Activated CD8-positive, alpha-beta memory T cell treated with anti-CD3 and anti-CD28 coated beads for 1 hour (primary cell): Measurements from ENCODE around the gene DDRGK1.
"Not testable (repeated sequence)": the region's sequence is repeated elsewhere in the genome, so short reads cannot be mapped to it uniquely, and the experiment has no call there.

Experiments used
- DNase-seq, 2 donors: peaks; one replicate each; pipeline ENCODE4 v3.0.0-alpha.2; 2020; ENCODE audit warnings: low read depth in 1 of 2; ENCODE audit errors: extremely low read depth in 1 of 2

The DDRGK1 gene

GRCh38 chr20:3188823-3189413, 15.6 kb downstream of the DDRGK1 start:
- DNase-seq: no peak

GRCh38 chr20:3187861-3188260, 16.6 kb downstream of the DDRGK1 start:
- not testable (repeated sequence) for DNase-seq

GRCh38 chr20:3183896-3184612, 20.4 kb downstream of the DDRGK1 start:
- DNase-seq: no peak

GRCh38 chr20:3182429-3182828, 22.1 kb downstream of the DDRGK1 start:
- not testable (repeated sequence) for DNase-seq

GRCh38 chr20:3181270-3181669, 23.2 kb downstream of the DDRGK1 start:
- no peak for DNase-seq

- no peak for DNase-seq
Observed at GRCh38 chr20:3180319-3180718, 24.2 kb downstream of the DDRGK1 start.

GRCh38 chr20:3177746-3178485, 26.6 kb downstream of the DDRGK1 start:
- no peak for DNase-seq

- DNase-seq: no peak
Observed at GRCh38 chr20:3175270-3175669, 29.2 kb downstream of the DDRGK1 start.

- no peak for DNase-seq
Observed at GRCh38 chr20:3174442-3175261, 29.8 kb downstream of the DDRGK1 start.

- peak; percentile 71 to 92 for DNase-seq
Observed at GRCh38 chr20:3173610-3174441, 30.7 kb downstream of the DDRGK1 start.

- peak; percentile 72 to 75 for DNase-seq
Observed at GRCh38 chr20:3172933-3173609, 31.4 kb downstream of the DDRGK1 start, which contains the start of gene LZTS3. Gene LZTS3 (minus strand): TSS chr20:3173549. CDS start chr20:3167163, 6,386 bp downstream.

- no peak for DNase-seq
Observed at GRCh38 chr20:3172126-3172932, 32.2 kb downstream of the DDRGK1 start.

GRCh38 chr20:3171391-3172125, 32.9 kb downstream of the DDRGK1 start:
- no peak for DNase-seq

GRCh38 chr20:3168829-3169590, 35.5 kb downstream of the DDRGK1 start:
- DNase-seq: no peak

- no peak for DNase-seq
Observed at GRCh38 chr20:3168079-3168828, 36.2 kb downstream of the DDRGK1 start.

GRCh38 chr20:3167738-3168078, 36.8 kb downstream of the DDRGK1 start:
- DNase-seq: no peak

- no peak for DNase-seq
Observed at GRCh38 chr20:3166913-3167342, 37.6 kb downstream of the DDRGK1 start.
